ENCODE data around the gene P2RY12.

P2RY12 gene

DNA sequence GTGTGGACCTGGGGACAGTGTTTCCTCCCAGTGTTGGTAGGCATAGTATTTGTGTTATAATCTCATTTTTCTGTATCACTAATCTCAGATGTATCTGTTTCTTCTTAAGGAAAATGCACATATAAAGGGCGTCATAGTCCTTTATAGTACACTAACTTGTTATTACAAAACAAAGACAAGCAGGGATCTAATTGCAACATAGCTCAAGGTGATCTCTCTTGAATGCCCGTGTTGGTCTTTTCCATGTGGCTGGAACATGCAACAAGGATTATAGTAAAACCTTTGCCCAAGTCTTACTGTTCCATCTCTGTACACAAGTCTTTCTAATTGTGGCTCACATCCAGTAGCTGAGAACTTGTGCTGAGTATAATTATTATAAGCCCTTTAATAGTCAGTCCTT is 64.4 kb downstream of the P2RY12 start:
- TF ChIP-seq, protein P1, sequence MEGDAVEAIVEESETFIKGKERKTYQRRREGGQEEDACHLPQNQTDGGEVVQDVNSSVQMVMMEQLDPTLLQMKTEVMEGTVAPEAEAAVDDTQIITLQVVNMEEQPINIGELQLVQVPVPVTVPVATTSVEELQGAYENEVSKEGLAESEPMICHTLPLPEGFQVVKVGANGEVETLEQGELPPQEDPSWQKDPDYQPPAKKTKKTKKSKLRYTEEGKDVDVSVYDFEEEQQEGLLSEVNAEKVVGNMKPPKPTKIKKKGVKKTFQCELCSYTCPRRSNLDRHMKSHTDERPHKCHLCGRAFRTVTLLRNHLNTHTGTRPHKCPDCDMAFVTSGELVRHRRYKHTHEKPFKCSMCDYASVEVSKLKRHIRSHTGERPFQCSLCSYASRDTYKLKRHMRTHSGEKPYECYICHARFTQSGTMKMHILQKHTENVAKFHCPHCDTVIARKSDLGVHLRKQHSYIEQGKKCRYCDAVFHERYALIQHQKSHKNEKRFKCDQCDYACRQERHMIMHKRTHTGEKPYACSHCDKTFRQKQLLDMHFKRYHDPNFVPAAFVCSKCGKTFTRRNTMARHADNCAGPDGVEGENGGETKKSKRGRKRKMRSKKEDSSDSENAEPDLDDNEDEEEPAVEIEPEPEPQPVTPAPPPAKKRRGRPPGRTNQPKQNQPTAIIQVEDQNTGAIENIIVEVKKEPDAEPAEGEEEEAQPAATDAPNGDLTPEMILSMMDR (IDR thresholded peaks at IDR 0.05; ENCODE audit: insufficient read depth, low read length, missing control alignments) = no peak
- CTCF ChIA-PET = interaction anchor here (0.7 to 1.6 kb wide), 2 partner anchors 8 to 28 kb away, joined by 3 to 5 read pairs; no protein-coding TSS in a partner anchor
- POLR2A ChIA-PET = no interaction called here
- H3K4me3 ChIP-seq (ENCODE audit: low read depth, low read length) = no peak overlapping the region
- no peak for DNase-seq (ENCODE audit: low read depth, low spot score)

DNA sequence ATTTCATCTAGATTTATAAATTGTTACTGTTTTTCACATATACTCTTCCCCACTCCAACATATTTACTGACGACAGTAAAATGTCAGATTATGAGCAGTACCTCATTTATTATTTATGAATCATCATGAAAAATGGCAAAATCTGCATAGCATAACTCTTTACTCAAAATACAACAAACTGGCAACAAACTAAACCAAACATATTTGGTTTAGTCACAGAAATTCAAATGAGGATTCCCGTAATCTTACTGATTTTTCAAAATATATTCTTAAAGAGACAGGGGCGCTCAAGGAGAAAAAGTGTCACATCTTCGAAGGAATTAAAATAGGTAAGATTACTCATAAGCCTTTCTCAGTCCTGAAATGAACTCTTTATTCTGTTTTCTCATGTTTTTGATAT is 64.9 kb downstream of the P2RY12 start:
- H3K4me3 ChIP-seq (ENCODE audit: low read depth, low read length) = no peak overlapping the region
- no peak for DNase-seq (ENCODE audit: low read depth, low spot score)
- CTCF ChIA-PET = interaction anchor here (0.7 to 10.6 kb wide), 3 partner anchors 7 to 518 kb away, joined by 3 to 94 read pairs (median 3); partner anchors contain the start of gene P2RY13
- TF ChIP-seq, protein P1 (IDR thresholded peaks at IDR 0.05; ENCODE audit: insufficient read depth, low read length, missing control alignments) = no peak
- POLR2A ChIA-PET = no interaction called here

DNA sequence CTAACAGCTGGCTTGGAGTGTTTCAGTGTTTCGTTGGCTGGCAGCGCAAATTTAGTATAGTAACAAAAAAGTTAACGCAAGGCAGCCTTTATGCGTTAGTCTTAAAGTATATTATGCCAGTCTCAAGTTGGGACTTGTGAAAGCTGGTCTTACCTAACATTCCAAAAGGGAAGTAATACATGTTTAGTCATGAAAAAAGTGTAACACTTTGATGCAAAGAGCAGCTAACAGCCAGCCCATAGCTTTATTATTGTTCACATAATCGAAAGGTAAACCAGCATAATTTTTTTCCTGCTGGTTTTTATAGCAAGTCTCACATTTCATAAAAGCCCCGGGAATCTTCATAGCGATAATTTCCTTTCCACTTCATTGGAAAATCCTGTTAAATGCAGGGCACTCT is 65.6 kb downstream of the P2RY12 start:
- POLR2A ChIA-PET = no interaction called here
- TF ChIP-seq, protein P1 (IDR thresholded peaks at IDR 0.05; ENCODE audit: insufficient read depth, low read length, missing control alignments) = no peak
- CTCF ChIA-PET = interaction anchor here (0.8 to 10.6 kb wide), 3 partner anchors 7 to 519 kb away, joined by 3 to 94 read pairs (median 4); partner anchors contain the start of gene P2RY13
- no peak for DNase-seq (ENCODE audit: low read depth, low spot score)
- H3K4me3 ChIP-seq (ENCODE audit: low read depth, low read length) = no peak overlapping the region

DNA sequence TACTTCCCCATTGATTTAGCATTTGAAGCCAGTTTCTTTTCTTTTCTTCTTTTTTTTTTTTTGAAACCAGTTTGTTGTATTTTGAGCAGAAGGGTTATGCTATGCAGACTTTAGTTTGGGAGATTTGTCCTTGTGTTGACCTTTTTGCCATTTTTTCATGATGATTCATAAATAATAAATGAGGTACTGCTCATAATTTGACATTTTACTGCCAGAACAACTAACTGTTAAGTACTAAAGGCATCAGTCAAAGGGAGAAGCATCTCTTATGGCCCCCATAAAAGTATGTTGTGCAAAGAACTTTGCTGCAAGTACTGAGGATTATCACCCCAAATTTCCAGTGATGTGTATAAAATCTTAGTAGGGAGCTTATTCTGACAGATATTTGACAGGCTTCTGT is 66.2 kb downstream of the P2RY12 start:
- POLR2A ChIA-PET = no interaction called here
- H3K4me3 ChIP-seq (ENCODE audit: low read depth, low read length) = no peak overlapping the region
- DNase-seq (ENCODE audit: low read depth, low spot score) = no peak
- CTCF ChIA-PET = interaction anchor here (1.3 to 10.6 kb wide), 2 partner anchors 8 to 151 kb away, joined by 4 to 94 read pairs; partner anchors contain the start of gene P2RY13
- TF ChIP-seq, protein P1 (IDR thresholded peaks at IDR 0.05; ENCODE audit: insufficient read depth, low read length, missing control alignments) = no peak

DNA sequence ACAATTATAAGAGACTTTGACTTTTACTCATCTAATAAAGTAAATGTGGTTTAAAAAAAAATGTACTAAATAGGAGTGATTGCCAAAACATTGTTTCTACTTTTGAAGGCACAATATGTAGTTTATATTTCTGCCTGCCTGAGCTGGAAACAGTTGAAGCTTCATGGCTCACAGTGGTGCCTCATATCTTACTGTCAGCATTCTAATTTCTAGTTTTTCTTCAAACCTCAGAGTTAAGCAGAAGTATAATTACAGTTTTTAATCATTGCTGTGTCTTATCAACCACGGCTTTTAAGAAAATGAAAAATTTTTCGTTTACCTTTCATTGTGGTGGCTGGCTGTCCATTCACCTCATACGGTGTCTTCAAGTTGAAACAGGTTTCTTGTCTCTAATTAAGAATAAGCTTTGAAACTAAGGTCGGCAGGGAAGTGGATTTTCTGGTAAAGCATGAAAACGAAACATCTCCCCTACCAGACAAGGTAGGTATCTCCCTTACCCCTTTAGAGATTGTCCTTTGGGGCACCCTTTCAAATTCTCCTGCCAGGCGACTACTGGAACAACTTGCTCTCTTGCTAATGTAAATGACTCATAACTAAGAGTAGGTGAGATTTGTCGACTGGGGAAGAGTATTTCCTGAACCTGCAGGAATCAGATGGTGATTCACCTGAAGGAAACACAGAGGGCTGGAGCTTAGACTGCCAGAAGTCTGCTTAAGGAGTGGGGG is 68.1 kb downstream of the P2RY12 start, which contains the start of gene GPR87:
TSS of gene GPR87 (minus strand) at position 554 of the 725 bp plus-strand sequence. CDS start 16,720 bp downstream, outside the sequence.
- ChIA-PET CTCF (interaction anchor here (10.6 kb wide), 1 partner anchor 10 kb away, joined by 94 read pairs; the partner anchor contains the start of gene P2RY13), POLR2A (no interaction called here)
- no peak within 1 kb of the TSS for H3K4me3 ChIP-seq (ENCODE audit: low read depth, low read length)
- TF ChIP-seq, protein P1 (IDR thresholded peaks at IDR 0.05; ENCODE audit: insufficient read depth, low read length, missing control alignments) = no peak
- no peak for DNase-seq (ENCODE audit: low read depth, low spot score)

DNA sequence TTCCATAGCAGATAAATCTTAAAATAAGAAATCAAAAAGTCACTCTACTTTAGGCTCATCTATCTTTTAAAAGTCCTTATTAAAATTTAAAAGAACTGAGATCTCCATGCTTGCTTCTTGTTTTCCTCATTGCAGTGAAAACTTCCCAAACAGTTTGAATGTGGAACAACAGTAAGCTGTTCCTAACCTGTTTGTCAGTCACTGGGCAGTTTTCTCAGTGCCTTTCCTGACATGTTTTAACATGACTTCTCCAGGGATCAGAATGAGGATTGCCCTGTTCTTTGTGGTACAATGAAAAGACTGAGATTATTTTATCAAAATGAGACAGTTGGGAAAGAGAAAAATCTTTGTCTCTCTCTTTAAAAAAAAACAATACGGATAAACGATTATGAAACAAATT is 68.7 kb downstream of the P2RY12 start:
- ChIA-PET CTCF (interaction anchor here (10.6 kb wide), 1 partner anchor 10 kb away, joined by 94 read pairs; the partner anchor contains the start of gene P2RY13), POLR2A (no interaction called here)
- H3K4me3 ChIP-seq (ENCODE audit: low read depth, low read length) = no peak overlapping the region
- TF ChIP-seq, protein P1 (IDR thresholded peaks at IDR 0.05; ENCODE audit: insufficient read depth, low read length, missing control alignments) = no peak
- no peak for DNase-seq (ENCODE audit: low read depth, low spot score)

Data from AG04449 (cell line).